Uterus (tissue), 4 donors: ENCODE data around the gene PSME3. TPM values are rescaled to one million over a fixed set of nuclear protein-coding genes. Genes with fewer than 3 reads are reported as not detected.

ENCODE experiments used
- DNase-seq, 2 donors: peaks; one replicate each; pipeline ENCODE4 v3.0.0-alpha.2; 2019 to 2020
- H3K27ac ChIP-seq, 2 donors: fragments of 200-600 bp; sonication (generic); 1 replicate in 1 of 2; 2 replicates in 1 of 2; pipeline ENCODE4 v1.5.1; 2016 to 2018
- H3K27me3 ChIP-seq, 2 donors: fragments of 200-600 bp; sonication (generic); one replicate each; pipeline ENCODE4 v1.5.1; 2018 to 2019; ENCODE audit warnings: control low read depth in 1 of 2
- H3K36me3 ChIP-seq, 2 donors: fragments of 200-600 bp; sonication (generic); one replicate each; pipeline ENCODE4 v1.5.1; 2019; ENCODE audit warnings: control low read depth in 1 of 2
- H3K4me1 ChIP-seq, 2 donors: fragments of 200-600 bp; sonication (generic); one replicate each; pipeline ENCODE4 v1.5.1; 2018 to 2019; ENCODE audit warnings: control low read depth in 1 of 2
- H3K4me3 ChIP-seq, 2 donors: fragments of 200-600 bp; sonication (generic); 1 replicate in 1 of 2; 2 replicates in 1 of 2; pipeline ENCODE4 v1.5.1; 2018 to 2019; ENCODE audit warnings: mild to moderate bottlenecking in 1 of 2
- H3K9me3 ChIP-seq, 2 donors: fragments of 200-600 bp; sonication (generic); one replicate each; pipeline ENCODE4 v1.5.1; 2019; ENCODE audit warnings: control low read depth in 1 of 2
- CTCF ChIP-seq, 4 experiments: fragments of 200-600 bp in 2 of 4; fragments of 450-650 bp in 2 of 4; sonication (generic) in 2 of 4; IDR thresholded peaks; one replicate each; pipeline ENCODE4 v1.5.1; 2016 to 2019; ENCODE audit warnings: antibody characterized with exemption in 4 of 4, mild to moderate bottlenecking in 2 of 4, moderate library complexity in 1 of 4
- POLR2A ChIP-seq, 2 donors: fragments of 450-650 bp; IDR thresholded peaks; one replicate each; pipeline ENCODE4 v1.6.1; 2016; ENCODE audit warnings: antibody characterized with exemption in 2 of 2, mild to moderate bottlenecking in 1 of 2, moderate library complexity in 1 of 2
- intact Hi-C: fragments of 100-400 bp; cut with DNase I; formaldehyde crosslinking; loops from one replicate; pipeline ENCODE4 v1.15.1; 2023; ENCODE audit warnings: low total_unique reads
- total RNA-seq, 4 donors: library from RNA; depleted of rRNA in 3 of 4; stranded (reverse); fragments of >200 nt in 3 of 4; gene quantifications; one replicate each; pipeline versions ENCODE4 v1.1.0 to v1.2.4, GENCODE V29; 2014 to 2023
- donor health status: DM: yes; HTN: yes; CAD: no.

Gene PSME3
- total RNA-seq, 4 donors from 2014 or later = 9.7 to 74.3 (median 46.0) TPM

DNA sequence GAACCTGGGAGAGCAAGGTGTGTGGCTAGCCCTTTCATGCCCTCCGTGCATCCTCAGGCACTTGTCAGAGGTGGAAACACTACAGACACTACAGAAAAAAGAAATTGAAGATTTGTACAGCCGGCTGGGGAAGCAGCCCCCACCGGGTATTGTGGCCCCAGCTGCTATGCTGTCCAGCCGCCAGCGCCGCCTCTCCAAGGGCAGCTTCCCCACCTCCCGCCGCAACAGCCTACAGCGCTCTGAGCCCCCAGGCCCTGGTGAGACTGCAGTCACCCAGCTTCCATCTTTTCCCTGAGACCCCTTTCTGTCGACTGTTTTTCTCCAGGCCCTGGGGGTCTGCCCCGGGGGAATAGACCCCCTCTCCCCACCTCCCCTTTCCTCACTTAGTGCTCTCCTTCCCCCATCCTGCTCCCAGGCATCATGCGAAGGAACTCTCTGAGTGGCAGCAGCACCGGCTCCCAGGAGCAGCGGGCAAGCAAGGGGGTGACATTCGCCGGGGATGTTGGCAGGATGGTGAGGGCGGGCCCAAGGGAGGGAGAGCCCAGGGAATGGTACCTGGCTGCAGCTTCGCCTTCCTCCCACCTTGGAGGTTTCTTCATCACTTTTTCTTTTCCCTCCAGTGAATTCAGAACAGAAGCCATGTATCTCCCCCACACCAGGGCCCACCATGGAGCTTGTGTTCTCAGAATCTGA is 37.0 kb upstream of the PSME3 start:
- Histone ChIP-seq H3K36me3 (no peaks in the 10 kb centered on the region), H3K4me1 (peaks cover 0 to 4% of the 10 kb centered on the region in 2 donors), H3K27ac (no peak overlapping the region), H3K4me3 (no peak overlapping the region), H3K9me3 (no peaks in the 10 kb centered on the region), H3K27me3 (no peaks in the 10 kb centered on the region)
- intact Hi-C loops = no loop called here
- DNase-seq = no peak
- TF ChIP-seq POLR2A (IDR thresholded peaks at IDR 0.05) = no peak
- no peak for TF ChIP-seq CTCF (IDR thresholded peaks at IDR 0.05)

- intact Hi-C loops = no loop called here
- TF ChIP-seq CTCF (IDR thresholded peaks at IDR 0.05) (no peak), POLR2A (IDR thresholded peaks at IDR 0.05) (no peak)
- Histone ChIP-seq H3K4me3 (peak overlapping the region; percentile 76 to 86), H3K9me3 (no peaks in the 10 kb centered on the region), H3K36me3 (no peaks in the 10 kb centered on the region), H3K27ac (no peak overlapping the region), H3K4me1 (peaks cover 0 to 4% of the 10 kb centered on the region in 2 donors), H3K27me3 (no peaks in the 10 kb centered on the region)
- DNase-seq = no peak
Observed at GRCh38 chr17:42797067-42798007, 35.9 kb upstream of the PSME3 start.

DNA sequence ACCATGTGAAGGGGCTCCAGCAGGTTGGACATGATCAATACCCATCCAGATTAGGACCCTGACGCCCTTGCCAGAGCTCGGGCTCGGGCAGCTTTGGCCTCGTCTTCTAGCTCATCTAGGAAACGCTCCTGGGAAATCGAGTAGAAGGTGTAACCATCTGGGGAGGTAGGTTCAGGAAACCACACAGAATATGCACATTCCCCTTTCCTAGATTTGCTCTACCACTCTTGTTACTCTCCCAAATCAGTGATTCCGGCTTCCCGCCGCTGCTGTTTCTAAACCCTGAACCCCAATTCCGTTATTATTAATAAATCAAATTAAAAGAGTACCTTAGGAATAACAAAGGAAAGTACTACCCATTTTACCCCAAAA is 35.2 kb upstream of the PSME3 start:
- Histone ChIP-seq H3K4me3 (peak overlapping the region; percentile 76 to 86), H3K27me3 (no peaks in the 10 kb centered on the region), H3K27ac (peak overlapping the region; percentile 75 to 81), H3K9me3 (no peaks in the 10 kb centered on the region), H3K36me3 (no peaks in the 10 kb centered on the region), H3K4me1 (peaks cover 0 to 4% of the 10 kb centered on the region in 2 donors)
- DNase-seq = no peak
- TF ChIP-seq CTCF (IDR thresholded peaks at IDR 0.05) = no peak
- no peak for TF ChIP-seq POLR2A (IDR thresholded peaks at IDR 0.05)
- intact Hi-C loops = no loop called here

DNA sequence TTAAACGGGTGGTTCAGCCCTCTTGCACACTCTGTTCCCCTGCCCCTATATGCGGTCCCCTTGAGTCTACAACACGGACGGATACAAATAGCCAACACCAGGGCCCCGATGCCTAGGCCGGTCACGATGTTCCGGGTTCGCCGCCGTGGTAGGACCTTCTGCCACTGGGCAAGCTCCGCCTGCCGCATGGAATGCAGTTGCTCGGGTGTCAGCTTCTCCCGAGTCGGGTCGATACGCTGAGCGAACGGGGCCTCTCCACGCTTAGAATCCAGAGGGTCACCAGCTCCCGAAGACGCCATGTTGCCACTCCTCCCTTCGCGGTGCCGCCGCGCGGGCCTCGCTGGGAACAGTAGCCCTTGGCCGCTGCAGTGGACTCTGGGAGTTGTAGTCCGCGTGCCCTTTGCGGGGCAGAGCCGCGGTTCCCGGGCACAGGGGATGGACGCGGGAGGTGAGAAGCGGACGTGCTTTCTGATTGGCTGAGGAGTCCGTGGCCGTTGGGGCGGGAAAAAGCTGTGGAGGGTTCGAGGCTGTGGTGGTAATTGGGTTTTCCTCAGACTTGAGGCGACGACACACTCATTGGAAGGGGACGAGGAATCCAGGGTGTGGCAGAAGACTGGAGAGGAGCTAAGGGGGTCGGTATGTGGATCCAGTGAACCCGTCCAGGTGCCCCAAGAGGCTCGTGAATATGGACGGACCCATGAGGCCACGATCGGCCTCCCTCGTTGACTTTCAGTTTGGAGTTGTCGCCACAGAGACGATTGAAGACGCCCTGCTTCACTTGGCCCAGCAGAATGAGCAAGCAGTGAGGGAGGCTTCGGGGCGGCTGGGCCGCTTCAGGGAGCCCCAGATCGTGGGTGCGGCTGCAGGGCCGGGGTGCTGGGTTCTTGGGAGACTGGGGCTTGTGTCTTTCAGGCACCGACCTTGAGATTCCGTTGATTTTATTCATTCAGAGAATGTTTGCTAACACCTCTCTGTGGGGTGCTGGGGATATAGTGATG is 34.5 kb upstream of the PSME3 start, which contains the start of the genes CNTD1 and COA3:
TSS of gene CNTD1 (plus strand) at position 479 of the 998 bp plus-strand sequence. CDS start at position 686, 207 bp downstream.
TSS of gene COA3 (minus strand) at position 322 of the 998 bp plus-strand sequence. CDS start at position 299, 23 bp downstream.
- Histone ChIP-seq H3K36me3 (no peaks in the 10 kb centered on the region), H3K27ac (peak within 1 kb of the TSS; percentile 75 to 81), H3K4me1 (peaks cover 0 to 4% of the 10 kb centered on the region in 2 donors), H3K27me3 (no peaks in the 10 kb centered on the region), H3K9me3 (no peaks in the 10 kb centered on the region), H3K4me3 (peak within 1 kb of the TSS; percentile 76 to 86)
- TF ChIP-seq POLR2A (IDR thresholded peaks at IDR 0.05) = peak in 1 of 2 donors; percentile 38
- peak in 1 of 4 experiments; percentile 7 for TF ChIP-seq CTCF (IDR thresholded peaks at IDR 0.05)
- intact Hi-C loops = no loop called here
- peak; percentile 79 to 84 for DNase-seq
